Measurements from ENCODE around the gene CIROP.

- no peak for TF ChIP-seq POLR2AphosphoS5 (IDR thresholded peaks at IDR 0.05; ENCODE audit: low read depth, low read length)
- TF ChIP-seq TAF1 (IDR thresholded peaks at IDR 0.05; ENCODE audit: borderline replicate concordance, low read depth, low read length) = no peak
- no peak for TF ChIP-seq POLR2A (IDR thresholded peaks at IDR 0.05; ENCODE audit: low read depth, low read length)
Measured at GRCh38 chr14:23114120-23114458, 9.3 kb upstream of the CIROP start.
